A549 treated with GW870086 at 1 μM for 4 hours (cell line): ENCODE measurements around the gene THAP6. TPM values are rescaled to one million over a fixed set of nuclear protein-coding genes. Genes with fewer than 3 reads are reported as not detected.

ENCODE experiments used
- total RNA-seq: library from RNA; stranded (reverse); fragments of 200-300 nt; extraction: Qiagen RNA extraction; gene quantifications from 5 replicates; pipeline ENCODE4 v1.2.3, GENCODE V29; 2022; ENCODE audit warnings: low read depth

Gene THAP6, protein sequence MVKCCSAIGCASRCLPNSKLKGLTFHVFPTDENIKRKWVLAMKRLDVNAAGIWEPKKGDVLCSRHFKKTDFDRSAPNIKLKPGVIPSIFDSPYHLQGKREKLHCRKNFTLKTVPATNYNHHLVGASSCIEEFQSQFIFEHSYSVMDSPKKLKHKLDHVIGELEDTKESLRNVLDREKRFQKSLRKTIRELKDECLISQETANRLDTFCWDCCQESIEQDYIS
- 4.8 to 7.0 TPM (median 5.5 TPM) in 5 replicates for total RNA-seq

DNA sequence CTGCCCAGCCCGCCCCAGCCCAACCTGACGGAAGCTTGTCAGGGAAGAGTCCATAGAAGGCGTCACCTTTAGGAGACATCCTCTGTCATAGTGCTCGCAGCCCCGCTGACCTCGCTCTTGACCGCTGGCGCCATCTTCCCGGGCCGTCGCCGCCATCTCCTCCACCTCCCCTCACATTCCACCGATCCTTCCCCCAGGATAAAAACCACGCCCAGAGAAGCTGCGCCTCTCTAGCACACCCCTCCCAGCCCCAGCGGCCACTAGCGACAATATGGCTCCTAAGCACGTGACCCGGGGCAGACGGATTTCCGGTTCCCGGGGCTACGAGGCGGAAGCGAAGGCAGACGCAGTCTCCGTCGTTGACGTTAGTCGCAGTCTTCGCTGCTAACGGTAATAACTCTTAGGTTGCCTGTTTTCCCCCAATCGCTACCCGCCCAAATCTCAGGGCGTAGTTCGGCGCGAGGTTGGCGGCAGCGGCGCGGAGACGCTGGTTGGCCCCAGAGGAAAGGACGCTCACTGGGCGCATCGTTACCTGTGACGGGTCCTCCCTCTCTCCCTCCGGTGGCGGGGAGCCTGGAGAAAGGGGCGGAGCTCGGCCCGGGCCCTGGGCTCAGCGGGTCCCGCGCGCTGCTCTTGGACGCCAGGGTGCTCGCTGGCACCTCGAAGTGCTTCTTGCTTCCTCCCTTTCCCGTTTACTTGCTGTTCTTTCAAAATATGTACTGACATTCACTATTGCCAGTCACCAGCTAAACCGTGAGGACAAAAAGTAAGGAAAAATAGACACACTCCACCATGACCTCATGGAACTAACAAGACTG, at the start of gene THAP6, which contains the start of gene RCHY1:
TSS of gene THAP6 (plus strand) at position 343 of the 818 bp plus-strand sequence. CDS start 980 bp downstream, outside the sequence.
TSS of gene RCHY1 (minus strand) at position 273 of the 818 bp plus-strand sequence. CDS start at position 156, 117 bp downstream.

DNA sequence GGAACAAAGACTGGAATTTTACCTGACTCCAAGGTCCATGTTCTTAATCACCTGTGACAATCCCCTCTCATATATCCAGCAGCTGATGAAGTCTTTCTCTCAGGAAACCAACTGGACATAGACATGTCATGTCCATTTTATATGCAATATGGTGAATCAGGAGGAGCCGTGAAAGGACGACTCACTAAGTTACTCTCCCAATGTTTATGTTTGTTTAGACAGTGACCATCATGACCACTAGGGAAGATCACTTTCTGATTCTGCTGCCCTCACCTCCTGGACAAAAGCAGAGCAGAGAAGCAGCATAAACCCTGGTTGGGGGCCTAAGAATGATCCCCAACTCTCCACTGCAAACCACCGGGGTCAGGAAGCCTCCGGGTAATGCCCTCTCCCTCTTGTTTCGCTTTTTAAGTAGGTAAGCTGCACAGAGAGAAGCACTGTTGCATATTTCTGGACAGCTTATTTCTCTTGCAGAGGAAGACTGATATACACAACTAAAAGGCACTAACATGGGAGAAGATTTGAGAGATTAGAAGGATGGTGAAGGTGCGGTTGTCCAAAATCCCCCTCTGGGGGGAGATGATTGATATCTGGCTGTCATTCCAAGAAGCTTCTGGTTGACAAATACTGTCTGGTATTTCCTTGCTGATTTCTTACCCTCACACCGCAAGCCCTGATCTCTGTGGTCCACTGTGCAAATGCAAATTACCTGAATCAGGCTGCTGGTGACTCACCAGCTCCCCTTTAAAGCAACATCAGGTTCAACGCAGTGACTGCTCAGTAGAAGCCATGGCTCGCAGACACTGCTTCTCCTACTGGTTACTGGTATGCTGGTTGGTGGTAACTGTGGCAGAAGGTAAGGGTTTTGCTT, 41.3 kb downstream of the THAP6 start, which contains the start of gene ODAPH:
TSS of gene ODAPH (plus strand) at position 773 of the 871 bp plus-strand sequence. CDS start at position 790, 17 bp downstream.

Other genes with a start within 250 kb of the THAP6 start
- 14.3 to 20.6 TPM (median 16.5 TPM) in 5 replicates for gene RCHY1, start 70 bp upstream of the THAP6 start, total RNA-seq
- not detected in 5 replicates for gene ODAPH, start 41.6 kb downstream of the THAP6 start, total RNA-seq
- gene CDKL2, start 116.1 kb downstream of the THAP6 start, total RNA-seq: 0.41 to 1.2 TPM (median 0.90 TPM) in 5 replicates
- 64.3 to 96.5 TPM (median 82.0 TPM) in 5 replicates for gene G3BP2, start 158.9 kb downstream of the THAP6 start, total RNA-seq
- 19.2 to 26.2 TPM (median 24.4 TPM) in 5 replicates for gene USO1, start 210.1 kb downstream of the THAP6 start, total RNA-seq